SU-DHL-6 (cell line): ENCODE measurements around the gene LINGO1.

Experiments
- H2AFZ ChIP-seq: fragments of 200-600 bp; sonication (generic); 2 replicates; pipeline ENCODE4 v1.6.1; 2014; ENCODE audit warnings: low read depth, mild to moderate bottlenecking, moderate library complexity, mixed read lengths, antibody characterized with exemption, low read length; ENCODE audit not compliant: severe bottlenecking
- H3F3A ChIP-seq: fragments of 200-600 bp; shearing (Covaris generic); 2 replicates; pipeline ENCODE4 v1.6.0; 2016; ENCODE audit warnings: antibody characterized with exemption, mild to moderate bottlenecking; ENCODE audit not compliant: insufficient read depth
- H3K27ac ChIP-seq: fragments of 200-600 bp; sonication (generic); 2 replicates; pipeline ENCODE4 v1.5.1; 2016; ENCODE audit warnings: low read depth, mild to moderate bottlenecking, low read length, moderate library complexity, mixed read lengths
- H3K27me3 ChIP-seq: fragments of 200-600 bp; sonication (generic), shearing (Covaris generic); 2 replicates; pipeline ENCODE4 v1.6.0; 2014; ENCODE audit warnings: mild to moderate bottlenecking, low read length
- H3K36me3 ChIP-seq: fragments of 200-600 bp; sonication (generic); 2 replicates; pipeline ENCODE4 v1.6.1; 2014; ENCODE audit warnings: mild to moderate bottlenecking, low read length, mixed read lengths
- H3K4me2 ChIP-seq: fragments of 300-600, 200-600 bp; shearing (Covaris generic), sonication (generic); 2 replicates; pipeline ENCODE4 v1.6.0; 2014; ENCODE audit warnings: low read length, low read depth, mild to moderate bottlenecking; ENCODE audit not compliant: poor library complexity, severe bottlenecking
- H3K4me3 ChIP-seq: fragments of 200-600 bp; sonication (generic); 2 replicates; pipeline ENCODE4 v1.5.1; 2014; ENCODE audit warnings: antibody characterized with exemption, low read length, mild to moderate bottlenecking, mixed read lengths; ENCODE audit not compliant: insufficient read depth, poor library complexity, severe bottlenecking
- H3K79me2 ChIP-seq: fragments of 200-600 bp; sonication (generic); 2 replicates; pipeline ENCODE4 v1.6.1; 2014; ENCODE audit warnings: mild to moderate bottlenecking, low read length, moderate library complexity; ENCODE audit not compliant: insufficient read depth
- H3K9ac ChIP-seq: fragments of 200-600 bp; sonication (generic); 2 replicates; pipeline ENCODE4 v1.7.0; 2014; ENCODE audit warnings: mild to moderate bottlenecking, low read length
- H3K9me2 ChIP-seq: fragments of 200-600 bp; sonication (generic); replicated peaks from 2 replicates; pipeline ENCODE4 v1.6.1; 2014; ENCODE audit warnings: low read length; ENCODE audit not compliant: insufficient read depth
- H3K9me3 ChIP-seq: fragments of 200-600 bp; sonication (generic); 2 replicates; pipeline ENCODE4 v1.6.1; 2014; ENCODE audit warnings: low read length, mixed read lengths; ENCODE audit not compliant: insufficient read depth
- H4K20me1 ChIP-seq: fragments of 200-600 bp; sonication (generic); 2 replicates; pipeline ENCODE4 v1.6.1; 2014; ENCODE audit warnings: low read depth, mild to moderate bottlenecking, antibody characterized with exemption, low read length, moderate library complexity, mixed read lengths
- CTCF ChIP-seq: fragments of 200-600 bp; sonication (generic); IDR thresholded peaks from one replicate; pipeline ENCODE4 v1.5.1; 2017; ENCODE audit warnings: antibody characterized with exemption, mild to moderate bottlenecking, low read length, moderate library complexity; ENCODE audit not compliant: insufficient read depth, poor library complexity, severe bottlenecking
- EZH2phosphoT487 ChIP-seq: fragments of 200-600 bp; sonication (generic), shearing (Covaris generic); conservative IDR thresholded peaks from 2 replicates; pipeline ENCODE4 v1.6.1; 2018; ENCODE audit warnings: mild to moderate bottlenecking, antibody characterized with exemption, low read length, moderate library complexity, mixed read lengths

The LINGO1 gene

GRCh38 chr15:77597804-77598453, 34.8 kb downstream of the LINGO1 start:
- no peak overlapping the region for H3K4me2 ChIP-seq
- no peak overlapping the region for H3K27ac ChIP-seq

GRCh38 chr15:77596821-77597803, 35.6 kb downstream of the LINGO1 start:
- no peak for TF ChIP-seq EZH2phosphoT487
- no peak for TF ChIP-seq CTCF
- Histone ChIP-seq H3K27ac (no peak overlapping the region), H4K20me1 (no peaks in the 10 kb centered on the region), H3K36me3 (no peaks in the 10 kb centered on the region), H3K79me2 (no peaks in the 10 kb centered on the region), H3K4me2 (no peak overlapping the region), H3K9me3 (no peaks in the 10 kb centered on the region), H3K9me2 (no peaks in the 10 kb centered on the region), H3K4me3 (no peak overlapping the region), H3K27me3 (no peaks in the 10 kb centered on the region), H3F3A (no peaks in the 10 kb centered on the region), H2AFZ (no peak overlapping the region), H3K9ac (no peak overlapping the region)

More at GRCh38 chr15:77597804-77598453, 34.8 kb downstream of the LINGO1 start:
- no peaks in the 10 kb centered on the region for H3F3A ChIP-seq
- no peak for TF ChIP-seq CTCF
- no peak for TF ChIP-seq EZH2phosphoT487
- H2AFZ ChIP-seq, result no peak overlapping the region
- H3K4me3 ChIP-seq, result no peak overlapping the region
- no peaks in the 10 kb centered on the region for H3K9me2 ChIP-seq
- no peaks in the 10 kb centered on the region for H3K9me3 ChIP-seq
- H3K27me3 ChIP-seq, result no peaks in the 10 kb centered on the region
- H3K9ac ChIP-seq, result no peak overlapping the region
- no peaks in the 10 kb centered on the region for H4K20me1 ChIP-seq
- H3K79me2 ChIP-seq, result no peaks in the 10 kb centered on the region
- no peaks in the 10 kb centered on the region for H3K36me3 ChIP-seq

GRCh38 chr15:77595231-77595630, 37.5 kb downstream of the LINGO1 start:
- Histone ChIP-seq H3K9me3 (no peaks in the 10 kb centered on the region), H3K79me2 (no peaks in the 10 kb centered on the region), H3K27me3 (no peaks in the 10 kb centered on the region), H3K27ac (no peak overlapping the region), H3F3A (no peaks in the 10 kb centered on the region), H3K9me2 (no peaks in the 10 kb centered on the region), H2AFZ (no peak overlapping the region), H3K9ac (no peak overlapping the region), H3K4me2 (no peak overlapping the region), H3K36me3 (no peaks in the 10 kb centered on the region), H4K20me1 (no peaks in the 10 kb centered on the region), H3K4me3 (no peak overlapping the region)
- no peak for TF ChIP-seq EZH2phosphoT487
- no peak for TF ChIP-seq CTCF
